NCI-H2081 (cell line): Measurements from ENCODE around the gene GLRX.

Experiments
- DNase-seq, 2 experiments: peaks; one replicate each; lab custom pipeline; 2025; lab: John Stamatoyannopoulos, UW

The GLRX gene

DNA sequence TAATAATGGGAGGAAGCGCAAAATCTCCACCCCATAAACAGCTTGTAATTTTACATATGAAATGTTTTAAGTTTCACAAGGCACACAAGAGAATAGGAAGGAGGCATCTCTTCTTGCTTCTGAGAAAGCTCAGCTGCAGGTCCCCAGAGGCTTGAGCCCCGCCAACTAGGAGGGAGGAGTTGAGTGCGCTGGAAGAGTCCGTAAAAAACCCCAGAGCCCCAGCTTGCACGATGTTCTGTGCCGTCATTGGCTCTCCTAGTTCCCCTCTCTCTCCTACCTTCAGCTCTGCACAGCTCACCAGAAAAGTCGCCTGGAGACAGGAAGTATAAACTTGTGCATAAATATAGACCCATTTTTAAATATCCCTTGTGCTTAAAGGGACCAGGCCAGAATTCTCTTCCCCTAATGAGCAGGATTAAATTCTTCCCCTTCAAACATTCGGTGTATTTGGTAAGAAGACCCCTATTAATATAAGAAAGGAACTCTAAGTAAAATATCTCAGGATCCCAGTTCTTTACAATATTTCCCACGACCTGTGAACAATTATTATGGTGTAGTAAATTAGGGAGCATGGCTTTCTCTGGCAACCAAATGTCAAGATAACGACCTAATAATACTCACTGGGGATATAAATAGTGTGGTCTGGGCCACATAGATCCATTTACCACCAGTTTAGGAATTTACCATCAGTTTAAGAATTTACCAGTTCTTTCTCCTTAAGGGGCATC is 13.7 kb downstream of the GLRX start:
- DNase-seq = no peak

DNA sequence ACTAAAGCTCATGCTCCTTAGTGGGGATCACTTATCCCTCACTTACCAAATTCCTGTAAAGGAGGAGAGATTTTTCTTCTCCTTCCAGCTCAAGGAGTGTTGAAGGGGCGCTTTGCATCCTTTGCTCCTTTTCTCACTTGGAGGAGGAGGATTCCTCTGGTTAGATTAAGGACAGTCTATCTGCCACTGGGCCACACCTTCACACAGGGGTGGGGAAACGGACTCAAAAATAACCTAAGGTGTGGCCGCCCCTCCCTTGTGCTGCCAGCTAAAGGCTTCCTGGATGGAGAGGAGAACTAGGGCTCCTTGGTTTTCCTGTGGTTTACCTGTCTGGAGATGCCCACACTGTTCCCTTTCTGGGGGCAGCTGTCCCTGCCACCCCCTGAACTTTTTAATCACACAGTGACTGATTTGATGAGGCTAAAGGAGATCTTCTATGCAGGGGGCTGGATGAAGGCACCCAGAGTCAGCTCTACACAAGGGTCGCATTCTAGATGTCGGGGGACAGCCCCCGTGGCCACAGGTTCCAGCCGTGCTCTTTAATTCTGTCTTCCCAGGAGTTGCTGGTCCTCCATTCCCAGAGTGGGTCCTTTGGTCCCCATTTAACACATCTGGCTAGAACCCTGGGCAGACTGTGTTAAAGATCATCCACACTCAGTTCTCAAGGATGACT is 14.4 kb downstream of the GLRX start:
- DNase-seq = no peak

DNA sequence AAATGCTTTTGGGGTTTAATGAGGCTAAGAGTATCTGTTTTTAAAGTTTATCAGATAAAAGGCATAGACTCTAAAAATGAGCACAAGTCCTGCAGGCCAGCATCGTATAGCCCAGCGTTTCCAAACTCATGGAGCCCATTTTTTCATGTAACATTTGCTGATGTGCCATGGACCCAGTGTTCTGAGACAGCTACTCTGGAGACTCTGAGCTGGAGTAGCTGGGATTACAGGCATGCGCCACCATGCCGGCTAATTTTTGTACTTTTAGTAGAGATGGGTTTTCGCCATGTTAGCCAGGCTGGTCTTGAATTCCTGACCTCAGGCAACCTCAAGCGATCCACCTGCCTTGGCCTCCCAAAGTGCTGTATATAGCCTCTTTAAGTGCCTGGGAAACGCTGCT is 15.8 kb downstream of the GLRX start:
- no peak for DNase-seq

DNA sequence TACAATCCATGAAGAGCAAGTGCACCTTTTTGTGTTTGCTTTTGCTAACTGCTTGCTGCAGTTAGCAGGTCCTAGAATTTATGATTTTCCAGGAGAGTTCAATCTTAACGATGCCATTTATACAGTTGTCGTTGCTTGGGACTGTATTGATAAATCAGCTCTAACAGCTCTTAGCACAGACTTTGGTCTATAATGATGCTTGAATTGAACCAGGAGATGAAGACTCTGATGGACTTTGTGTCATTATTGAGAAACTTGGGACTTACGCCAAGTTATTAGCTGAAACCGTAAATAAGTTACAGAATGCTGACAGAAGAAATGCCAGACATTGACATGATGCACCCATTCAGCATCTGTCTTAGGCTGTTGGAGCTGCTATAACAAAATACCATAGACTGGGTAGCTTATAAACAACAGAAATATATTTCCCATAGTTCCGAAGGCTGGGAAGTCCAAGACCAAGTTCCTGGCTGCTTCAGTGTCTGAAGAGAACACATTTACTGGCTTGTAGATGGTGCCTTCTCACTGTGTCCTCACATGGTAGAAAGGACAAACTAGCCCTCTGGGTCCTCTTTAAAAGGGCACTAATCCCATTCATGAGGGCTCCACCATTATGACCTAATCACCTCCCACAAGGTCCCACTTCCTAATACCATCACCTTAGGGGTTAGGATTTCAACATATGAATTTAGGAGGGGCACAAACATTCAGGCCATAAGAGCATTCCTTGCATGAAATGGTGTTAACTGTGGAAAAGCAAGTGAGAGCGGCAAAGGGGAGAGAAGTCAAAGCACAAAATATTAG is 17.6 kb downstream of the GLRX start:
- DNase-seq = no peak

DNA sequence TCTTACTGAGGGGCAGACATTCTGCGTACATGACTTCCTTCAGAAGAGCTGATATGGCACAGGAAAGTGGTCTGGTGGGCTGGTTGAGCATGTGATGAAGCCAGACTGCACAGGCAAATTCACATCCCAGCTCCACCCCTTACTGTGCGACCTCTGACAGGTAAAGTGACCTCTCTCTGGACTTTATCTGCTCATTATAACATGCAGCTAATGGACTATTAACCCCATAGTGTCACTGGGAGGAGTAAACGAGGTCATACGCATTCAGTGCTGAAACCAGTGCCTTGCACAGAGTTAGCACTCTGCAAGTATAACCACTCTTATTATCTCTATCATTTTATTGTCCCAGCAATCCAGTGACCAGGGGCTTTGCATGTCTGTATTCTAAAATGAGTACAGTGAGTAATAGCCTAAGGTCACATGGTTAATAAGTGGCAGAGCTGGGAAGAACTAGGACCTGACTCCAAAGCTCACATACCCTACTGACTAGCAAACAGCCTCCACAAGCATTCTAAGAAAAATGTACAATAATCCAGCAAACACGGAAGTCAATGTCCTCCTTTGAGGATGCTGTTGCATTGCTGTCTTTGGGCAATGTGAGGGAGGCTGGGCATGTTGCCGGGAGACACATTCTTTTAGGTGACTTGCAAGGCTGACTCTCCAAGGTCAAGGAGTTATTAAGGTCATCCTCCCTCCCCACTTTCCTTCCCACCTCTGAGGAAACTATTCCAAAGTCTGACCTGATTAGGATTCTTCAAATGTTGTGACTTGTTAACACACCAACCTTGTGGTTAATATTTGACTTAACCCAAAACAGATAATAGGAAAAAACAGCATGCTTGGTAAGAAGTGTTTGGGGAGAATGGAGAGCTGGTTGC is 19.0 kb downstream of the GLRX start:
- DNase-seq = no peak

DNA sequence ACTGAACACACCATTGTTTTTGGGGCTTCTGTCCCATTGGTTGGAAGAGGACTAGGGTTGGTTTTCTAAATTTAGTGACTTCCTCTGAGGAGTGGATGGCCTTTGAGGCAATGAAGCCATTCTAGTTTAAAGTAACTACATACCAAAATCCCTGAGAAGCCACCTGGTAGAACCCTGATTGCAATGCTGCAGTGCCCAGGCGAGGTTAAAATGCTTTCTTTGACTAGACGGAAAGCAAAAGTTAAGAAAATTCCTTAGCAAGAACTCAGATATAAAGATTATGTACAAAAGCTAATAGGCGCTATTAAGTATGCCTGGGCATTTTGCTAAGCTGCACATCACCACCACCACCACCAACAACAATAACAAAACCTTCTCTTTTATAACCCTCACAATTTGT is 20.6 kb downstream of the GLRX start:
- DNase-seq = no peak

DNA sequence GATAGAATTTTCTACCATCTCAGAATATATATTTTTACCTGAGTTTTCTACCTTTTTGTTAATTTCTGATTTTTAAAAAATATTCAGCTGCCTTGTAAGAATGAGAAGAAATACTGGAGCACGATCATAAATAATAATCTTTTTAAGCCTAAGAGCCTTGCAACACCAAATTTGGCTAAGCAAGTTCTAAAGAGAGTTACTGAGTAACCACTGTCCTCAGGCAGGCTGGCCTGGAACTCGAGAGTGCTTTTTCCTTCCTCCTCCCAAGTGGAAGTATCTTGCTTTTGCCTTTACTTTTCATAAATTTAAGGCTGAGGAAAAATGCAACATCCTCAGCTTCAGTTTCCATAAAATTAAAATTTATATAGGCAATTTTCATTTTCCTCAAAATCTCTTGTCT is 21.0 kb downstream of the GLRX start:
- no peak for DNase-seq

DNA sequence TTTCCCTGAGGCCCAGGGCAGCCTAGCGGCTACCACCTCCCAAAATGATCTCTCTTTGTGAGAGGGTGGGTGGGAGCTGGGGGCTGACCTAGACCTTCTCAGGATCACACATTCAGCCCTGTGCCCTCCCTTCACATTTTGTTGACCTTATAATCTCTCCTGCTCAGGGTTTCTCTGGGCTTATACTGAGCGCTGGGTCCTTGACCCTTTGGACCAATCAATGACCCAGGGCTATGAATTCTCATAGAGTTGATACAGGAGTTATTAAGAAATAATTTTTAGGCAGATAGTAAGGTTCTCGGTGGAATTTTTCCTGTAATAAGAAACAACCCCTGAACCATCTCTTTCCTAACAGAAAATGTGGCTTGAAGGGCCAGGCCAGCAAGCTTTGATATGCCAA is 22.0 kb downstream of the GLRX start:
- DNase-seq = no peak

DNA sequence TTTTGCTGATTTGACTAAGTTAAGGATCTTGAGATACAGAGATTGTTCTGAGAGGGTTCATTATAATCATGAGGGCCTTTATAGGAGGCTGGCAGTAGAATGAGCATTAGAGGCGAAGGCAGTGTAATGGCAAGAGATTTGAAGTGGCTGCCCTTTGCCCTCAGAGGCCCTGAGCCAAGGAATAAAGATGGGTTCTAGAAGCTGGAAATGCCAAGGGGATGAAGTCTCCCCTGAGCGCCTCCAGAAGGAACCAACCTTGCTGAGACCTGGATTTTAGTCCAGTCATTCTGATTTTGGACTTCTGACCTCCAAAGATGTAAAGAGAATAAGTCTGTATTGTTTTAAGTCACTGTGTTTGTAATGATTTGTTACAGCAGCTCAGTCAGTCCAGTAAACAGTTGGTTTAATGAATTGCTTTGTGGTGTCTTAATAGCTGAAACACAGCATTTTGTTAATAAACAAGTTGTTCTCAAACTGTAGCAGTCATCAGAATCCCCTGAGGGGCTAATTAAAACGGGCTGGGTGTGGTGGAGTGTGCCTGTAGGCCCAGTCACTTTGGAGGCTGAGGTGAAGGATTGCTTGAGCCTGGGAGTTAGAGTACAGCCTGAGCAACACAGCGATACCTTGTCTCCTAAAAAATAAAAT is 23.2 kb downstream of the GLRX start:
- DNase-seq = no peak

DNA sequence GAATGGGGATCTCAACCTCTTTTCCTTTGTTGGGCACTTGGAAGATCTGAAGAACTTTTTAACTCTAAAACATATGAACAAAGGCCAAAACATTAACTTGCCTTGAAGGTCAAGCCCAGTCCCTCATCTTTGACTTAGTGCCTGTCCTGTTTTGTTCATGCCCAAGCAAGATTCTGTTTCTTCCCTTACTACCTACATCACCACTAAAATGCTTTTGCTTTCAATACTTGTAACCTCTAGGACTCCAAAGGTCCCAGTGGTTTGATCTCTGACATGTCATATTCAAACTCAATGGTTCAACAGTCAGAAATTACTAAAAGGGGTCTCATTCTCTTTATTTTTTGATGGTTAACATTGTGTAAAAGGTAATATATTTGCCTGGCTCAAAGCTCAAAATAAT is 24.0 kb downstream of the GLRX start:
- no peak for DNase-seq

DNA sequence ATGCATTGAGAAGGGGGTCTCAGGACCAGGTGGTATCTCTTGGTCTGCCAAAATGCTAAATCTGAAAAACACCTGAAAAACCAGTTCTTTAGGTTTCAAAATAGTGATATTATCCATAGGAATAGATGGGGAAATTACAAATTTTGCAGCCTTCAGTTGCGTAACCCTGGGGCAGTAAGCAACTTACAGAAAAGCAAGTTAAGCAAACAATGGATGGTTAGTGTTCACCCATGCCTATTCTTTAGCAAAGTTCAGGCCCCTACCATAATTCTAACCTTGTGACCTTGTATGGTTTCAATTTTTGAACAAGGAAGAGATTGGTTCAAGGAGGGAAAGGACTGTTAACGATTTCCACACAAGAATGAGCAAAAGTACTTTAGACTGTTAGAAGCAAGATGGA is 24.5 kb downstream of the GLRX start:
- DNase-seq = no peak

DNA sequence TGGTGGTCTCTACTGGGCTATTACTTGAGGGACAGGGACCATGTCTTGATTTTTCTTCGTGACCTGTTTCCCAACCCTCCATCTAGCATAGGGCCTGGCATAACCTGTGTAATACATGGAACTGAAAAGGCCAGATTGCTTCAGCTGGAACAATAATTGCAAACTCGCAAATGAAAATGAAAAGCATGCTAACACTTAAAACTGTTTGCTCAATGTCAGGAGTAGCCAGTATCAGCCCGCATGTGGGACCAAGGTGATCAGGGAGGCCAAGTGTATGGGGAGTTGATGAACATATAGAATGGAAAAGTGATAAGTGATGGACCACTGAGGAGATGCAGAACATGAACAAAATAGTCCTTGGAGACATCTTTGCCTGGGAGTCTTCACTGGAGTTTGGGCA is 25.2 kb downstream of the GLRX start:
- DNase-seq = no peak

DNA sequence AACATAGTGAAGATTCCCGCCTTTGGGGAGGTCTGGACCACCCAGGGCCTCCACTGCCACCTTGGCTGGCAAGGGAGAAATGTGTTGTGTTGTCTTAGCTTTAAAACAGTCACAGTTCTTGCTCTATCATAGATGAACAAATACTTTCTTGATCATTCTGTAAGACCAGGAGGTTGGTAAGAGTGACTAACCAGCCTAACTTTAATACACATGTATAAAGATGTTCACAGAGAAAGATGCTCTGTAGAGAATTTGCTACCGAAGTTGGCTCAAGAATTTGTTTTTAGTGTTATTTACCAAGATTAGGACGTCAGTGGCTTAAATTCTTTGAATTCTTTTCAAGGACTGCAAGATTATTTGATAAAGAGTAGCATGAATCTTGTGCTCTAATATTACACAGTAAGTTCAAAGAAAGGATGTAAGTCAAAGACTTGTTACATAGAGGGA is 28.4 kb downstream of the GLRX start:
- no peak for DNase-seq

DNA sequence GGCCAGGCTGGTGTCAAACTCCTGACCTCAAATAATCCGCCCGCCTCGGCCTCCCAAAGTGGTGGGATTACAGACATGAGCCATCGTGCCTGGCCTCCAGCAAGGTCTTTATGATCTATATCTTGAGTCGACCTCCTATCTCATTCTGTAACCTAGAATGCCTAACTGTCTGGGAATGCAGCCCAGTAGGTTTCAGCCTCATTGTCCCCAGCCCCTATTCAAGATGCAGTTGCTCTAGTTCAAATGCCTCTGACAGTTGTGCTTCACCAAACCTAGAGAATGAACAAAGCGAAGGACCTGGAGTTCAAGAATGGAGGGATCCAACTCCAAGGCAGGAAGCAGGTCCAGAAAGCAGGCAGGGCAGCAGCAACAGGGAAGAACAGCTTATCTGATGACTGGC is 30.8 kb downstream of the GLRX start:
- DNase-seq = no peak

DNA sequence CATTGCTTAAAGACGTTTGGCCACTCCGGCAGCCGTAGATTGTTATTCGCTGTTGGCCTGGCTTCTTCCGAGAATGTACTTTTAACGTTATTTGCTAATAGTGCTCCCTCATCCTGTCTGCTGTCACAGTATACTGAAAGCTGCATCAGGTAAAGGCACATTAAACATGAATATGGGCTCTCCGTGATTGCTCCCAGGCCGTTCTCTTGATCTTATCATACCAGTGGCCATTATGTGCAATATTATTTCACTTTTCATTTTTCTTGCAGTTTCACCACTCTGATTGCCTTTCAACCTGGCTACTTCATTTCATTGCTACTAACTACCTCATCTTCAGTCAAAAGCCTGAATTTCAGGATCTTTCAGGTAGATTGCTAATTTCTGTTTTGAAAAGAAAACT is 34.0 kb downstream of the GLRX start:
- no peak for DNase-seq

DNA sequence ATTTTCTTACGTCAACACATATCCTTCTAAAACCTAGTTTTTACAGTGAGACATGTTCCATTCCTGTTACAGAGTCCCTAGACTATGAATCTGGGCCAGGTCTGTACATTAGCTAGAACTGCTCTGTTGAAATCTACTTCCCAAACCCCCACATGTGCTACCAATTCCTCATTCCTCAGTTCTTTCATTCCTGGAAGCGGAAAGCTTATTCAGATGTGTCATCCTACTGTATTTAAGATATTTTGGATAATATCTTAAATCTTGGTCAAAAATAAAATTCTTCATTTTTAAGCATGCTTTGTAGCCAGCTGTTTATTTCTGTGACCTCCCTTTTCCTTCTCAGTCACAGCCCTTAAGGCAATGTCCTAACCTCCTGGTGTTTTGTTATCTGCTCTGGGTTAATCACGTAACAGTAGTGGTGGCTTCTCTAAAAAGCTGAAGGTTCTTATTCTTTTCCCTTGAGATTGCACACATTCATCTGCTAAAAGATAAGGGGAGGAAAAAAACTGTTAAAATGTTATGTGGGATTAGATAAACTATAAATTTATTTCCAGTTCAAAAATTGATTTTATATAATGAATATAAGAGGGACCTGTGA is 35.6 kb downstream of the GLRX start:
- no peak for DNase-seq

DNA sequence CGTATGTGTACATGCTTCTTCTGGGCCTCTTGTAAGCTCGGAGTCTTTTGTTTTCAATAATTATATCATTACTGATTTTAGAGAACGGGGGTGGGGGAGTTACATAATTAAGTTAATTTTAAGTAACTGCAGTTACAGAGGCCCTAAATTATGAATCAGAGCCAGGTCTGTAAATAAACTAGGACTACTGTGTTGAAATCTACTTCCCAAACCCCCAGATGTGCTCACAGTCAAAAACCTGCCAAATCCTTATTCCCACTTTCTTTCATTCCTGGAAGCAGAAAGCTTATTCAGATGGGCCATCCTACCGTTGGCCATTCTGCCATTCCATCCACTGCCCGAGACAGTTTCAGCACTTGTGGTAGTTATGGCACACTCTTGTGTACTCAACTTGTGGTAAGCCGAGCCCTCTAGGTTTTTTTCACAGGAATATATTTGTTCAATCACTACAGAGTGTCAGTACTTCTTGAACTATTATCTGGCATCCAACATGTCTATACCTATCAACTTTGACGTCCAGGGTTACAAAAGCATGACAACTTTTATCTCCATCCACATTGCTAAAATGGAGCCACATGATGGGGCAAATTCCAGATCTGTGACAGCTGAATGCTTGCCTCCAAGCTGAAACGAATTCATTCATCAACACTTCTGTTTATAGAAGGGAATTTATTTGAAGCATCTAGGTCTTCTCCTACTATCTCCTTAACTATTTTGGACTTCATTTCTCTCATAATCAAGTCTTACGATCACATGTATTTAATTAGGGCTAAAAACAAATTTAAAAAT is 37.8 kb downstream of the GLRX start:
- DNase-seq = no peak

DNA sequence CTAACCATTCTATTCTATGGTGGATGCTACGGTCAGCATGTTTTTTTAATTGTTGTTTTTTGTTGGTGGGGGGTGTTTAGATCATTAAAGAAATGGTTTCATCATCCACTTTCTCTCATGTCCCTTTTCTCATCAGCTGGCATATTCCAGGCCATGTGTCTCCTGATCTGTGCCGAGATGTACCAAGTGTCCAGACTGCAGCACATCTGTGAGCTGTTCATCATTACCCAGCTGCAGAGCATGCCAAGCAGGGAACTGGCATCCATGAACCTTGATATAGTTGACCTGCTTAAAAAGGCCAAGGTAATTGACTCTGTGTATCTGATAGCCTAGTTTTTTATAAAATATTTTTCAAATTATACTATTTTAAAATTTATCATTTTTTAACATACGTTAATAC is 38.9 kb downstream of the GLRX start:
- no peak for DNase-seq

DNA sequence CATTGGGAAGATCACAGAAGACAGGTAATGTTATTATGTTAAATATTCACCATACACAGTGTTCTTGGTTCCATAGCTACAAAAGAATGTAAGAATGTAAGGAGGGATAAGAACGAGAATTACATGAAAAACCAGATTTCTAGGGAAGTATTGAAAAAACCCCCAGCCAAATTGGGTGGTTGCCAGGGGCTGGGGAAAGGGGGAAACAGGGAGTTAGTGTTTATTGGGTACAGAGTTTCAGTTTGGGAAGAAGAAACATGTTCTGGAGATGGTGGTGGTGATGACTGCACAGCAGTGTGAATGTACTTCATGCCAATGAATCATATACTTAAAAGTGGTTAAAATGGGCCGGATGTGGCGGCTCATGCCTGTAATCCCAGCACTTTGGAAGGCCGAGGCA is 40.3 kb downstream of the GLRX start:
- DNase-seq = no peak

DNA sequence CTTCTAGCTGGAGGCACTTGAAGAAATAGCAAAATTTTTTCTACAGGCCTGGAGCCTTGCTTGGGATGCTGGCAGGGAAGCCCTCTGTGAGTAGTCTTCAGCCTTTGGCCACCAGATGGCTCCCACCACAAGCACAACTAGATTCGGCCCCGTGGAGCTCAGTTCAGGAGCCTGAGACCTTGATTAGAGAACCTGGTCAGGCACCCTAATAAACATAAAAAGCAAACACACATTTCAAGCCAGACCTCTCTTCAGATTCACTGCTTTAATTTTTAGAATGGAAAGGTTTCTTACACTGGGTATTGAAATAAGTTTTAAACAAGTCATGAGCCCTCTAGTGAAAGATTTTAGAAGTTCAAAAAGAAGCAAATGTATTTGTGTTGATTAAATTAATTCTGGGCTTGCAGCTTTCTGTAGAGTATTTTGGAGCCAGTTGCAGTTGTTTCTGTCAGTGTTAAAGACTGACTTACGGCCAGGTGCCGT is 41.4 kb downstream of the GLRX start:
- DNase-seq = peak; percentile 13 to 50
